ENCODE results near the gene DLGAP1.

DLGAP1 gene

GRCh38 chr18:3530807-3531206 is 924.3 kb downstream of the DLGAP1 start:
- DNase-seq (ENCODE audit: low read depth): no peak

- no peak for DNase-seq (ENCODE audit: low read depth)
These were observed 925.5 kb downstream of the DLGAP1 start for GRCh38 chr18:3529601-3530000.

- DNase-seq (ENCODE audit: low read depth): no peak
These were observed 926.0 kb downstream of the DLGAP1 start for GRCh38 chr18:3529077-3529476.

- DNase-seq (ENCODE audit: low read depth): no peak
These were observed 926.9 kb downstream of the DLGAP1 start for GRCh38 chr18:3528231-3528630.

GRCh38 chr18:3526421-3527354 is 928.4 kb downstream of the DLGAP1 start:
- DNase-seq (ENCODE audit: low read depth): peak; percentile 49

GRCh38 chr18:3525870-3526420 is 929.2 kb downstream of the DLGAP1 start:
- DNase-seq (ENCODE audit: low read depth): no peak

- no peak for DNase-seq (ENCODE audit: low read depth)
These were observed 930.4 kb downstream of the DLGAP1 start for GRCh38 chr18:3524706-3525105.

GRCh38 chr18:3520230-3521085 is 934.6 kb downstream of the DLGAP1 start:
- no peak for DNase-seq (ENCODE audit: low read depth)

GRCh38 chr18:3514312-3515216 is 940.5 kb downstream of the DLGAP1 start:
- no peak for DNase-seq (ENCODE audit: low read depth)

GRCh38 chr18:3513481-3513880 is 941.6 kb downstream of the DLGAP1 start:
- no peak for DNase-seq (ENCODE audit: low read depth)

GRCh38 chr18:3511980-3512379 is 943.1 kb downstream of the DLGAP1 start:
- DNase-seq (ENCODE audit: low read depth): peak; percentile 15

- DNase-seq (ENCODE audit: low read depth): no peak
These were observed 944.2 kb downstream of the DLGAP1 start for GRCh38 chr18:3510896-3511295.

- DNase-seq (ENCODE audit: low read depth): no peak
These were observed 945.1 kb downstream of the DLGAP1 start for GRCh38 chr18:3510024-3510423.

- DNase-seq (ENCODE audit: low read depth): no peak
These were observed 946.2 kb downstream of the DLGAP1 start for GRCh38 chr18:3508576-3509549.

- no peak for DNase-seq (ENCODE audit: low read depth)
These were observed 950.5 kb downstream of the DLGAP1 start for GRCh38 chr18:3504637-3505036.

- DNase-seq (ENCODE audit: low read depth): no peak
These were observed 952.5 kb downstream of the DLGAP1 start for GRCh38 chr18:3502650-3503049.

- DNase-seq (ENCODE audit: low read depth): no peak
These were observed 955.1 kb downstream of the DLGAP1 start for GRCh38 chr18:3500016-3500415.

- DNase-seq (ENCODE audit: low read depth): no peak
These were observed 955.6 kb downstream of the DLGAP1 start for GRCh38 chr18:3499501-3499900.

- DNase-seq (ENCODE audit: low read depth): no peak
These were observed 956.2 kb downstream of the DLGAP1 start for GRCh38 chr18:3498698-3499471.

Measured in non-pigmented ciliary epithelial cell (primary cell).